PC-3 (cell line): ENCODE results near the gene IRX2.

ENCODE experiments used
- CTCF ChIP-seq: fragments of 300-600 bp; sonication (generic); conservative IDR thresholded peaks from 2 replicates; pipeline ENCODE4 v1.5.1; 2017; ENCODE audit warnings: antibody characterized with exemption, low read depth, mild to moderate bottlenecking, low read length
- EZH2 ChIP-seq: fragments of 300-600 bp; sonication (generic); IDR thresholded peaks from one replicate; pipeline ENCODE4 v1.6.1; 2017; ENCODE audit warnings: antibody characterized with exemption, mild to moderate bottlenecking, low read length; ENCODE audit not compliant: unreplicated experiment

GRCh38 chr5:2759696-2760461, 8.4 kb upstream of the IRX2 start:
- TF ChIP-seq EZH2 (no peak), CTCF (no peak)
